ENCODE results near the gene ZNF397. TPM values are rescaled to one million over a fixed set of nuclear protein-coding genes. Genes with fewer than 3 reads are reported as not detected.
A peak's percentile ranks its signal among the peaks of the same experiment; 100 is the strongest.

Gene ZNF397
- total and polyA plus RNA-seq, 2 of the 13 experiments (the other 11 are each of a cell fraction or from before 2014, with no cell fraction given) = 4.7 to 9.4 TPM

DNA sequence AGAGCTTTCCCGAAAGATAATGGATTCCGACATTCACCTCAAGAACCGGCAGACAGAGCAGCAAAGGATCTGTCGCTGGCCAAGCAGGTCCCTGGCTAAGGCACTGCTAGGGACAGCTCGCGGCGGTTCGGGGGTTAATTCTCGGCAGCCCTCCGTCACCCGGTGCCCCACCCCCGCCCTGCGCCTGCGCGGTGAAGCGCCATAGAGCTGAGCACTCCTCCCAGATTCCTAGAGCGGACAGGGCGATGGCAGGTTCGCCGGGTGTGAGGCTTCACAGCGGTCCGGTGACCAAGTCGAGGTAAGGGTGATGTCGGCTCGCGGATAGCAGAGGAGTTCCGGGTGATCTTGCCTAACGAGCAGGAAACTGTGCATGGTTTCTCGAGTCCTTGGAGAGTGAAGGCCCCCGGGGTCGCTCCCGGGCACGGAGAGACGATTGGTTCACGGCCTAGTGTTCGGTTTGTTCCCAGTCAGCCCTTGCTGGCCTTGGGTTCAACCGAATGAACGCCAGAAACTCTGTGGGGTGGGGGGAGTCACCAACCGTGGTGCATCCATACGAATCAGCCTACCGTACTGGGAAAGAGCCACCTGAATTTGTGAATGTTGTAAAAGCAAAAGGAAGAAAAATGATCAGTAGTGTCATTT lies 49.4 kb downstream of the ZNF397 start, which contains the start of gene ZSCAN30 (continued):
- TF ChIP-seq, protein P1, sequence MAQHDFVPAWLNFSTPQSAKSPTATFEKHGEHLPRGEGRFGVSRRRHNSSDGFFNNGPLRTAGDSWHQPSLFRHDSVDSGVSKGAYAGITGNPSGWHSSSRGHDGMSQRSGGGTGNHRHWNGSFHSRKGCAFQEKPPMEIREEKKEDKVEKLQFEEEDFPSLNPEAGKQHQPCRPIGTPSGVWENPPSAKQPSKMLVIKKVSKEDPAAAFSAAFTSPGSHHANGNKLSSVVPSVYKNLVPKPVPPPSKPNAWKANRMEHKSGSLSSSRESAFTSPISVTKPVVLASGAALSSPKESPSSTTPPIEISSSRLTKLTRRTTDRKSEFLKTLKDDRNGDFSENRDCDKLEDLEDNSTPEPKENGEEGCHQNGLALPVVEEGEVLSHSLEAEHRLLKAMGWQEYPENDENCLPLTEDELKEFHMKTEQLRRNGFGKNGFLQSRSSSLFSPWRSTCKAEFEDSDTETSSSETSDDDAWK (CRISPR knock-in tag; IDR thresholded peaks at IDR 0.05) = no peak
- TF ChIP-seq ZNF749 (CRISPR knock-in tag; IDR thresholded peaks at IDR 0.05; ENCODE audit: borderline replicate concordance) = 0 out of 2 replicates have a peak, but pooled peaks have one; percentile 55
- TF ChIP-seq FOXC1 (CRISPR knock-in tag; IDR thresholded peaks at IDR 0.05; ENCODE audit: borderline replicate concordance) = peak; percentile 97
- no peak for TF ChIP-seq CCAR2 (optimal IDR thresholded peaks at IDR 0.05; ENCODE audit: low read depth, low read length)
- TF ChIP-seq KDM3A (CRISPR knock-in tag; IDR thresholded peaks at IDR 0.05; ENCODE audit: low read depth) = no peak; the same call in 1 of the 2 replicates
- peak; percentile 95 for TF ChIP-seq ZNF781 (CRISPR knock-in tag; IDR thresholded peaks at IDR 0.05; ENCODE audit: borderline replicate concordance, not compliant biosample characterization)
- no peak for TF ChIP-seq ZBTB1 (CRISPR knock-in tag; IDR thresholded peaks at IDR 0.05; ENCODE audit: borderline replicate concordance)
- no peak for TF ChIP-seq NFATC3 (CRISPR knock-in tag; IDR thresholded peaks at IDR 0.05)
- no peak for TF ChIP-seq ZNF713 (CRISPR knock-in tag; IDR thresholded peaks at IDR 0.05)
- TF ChIP-seq ZNF292 (CRISPR knock-in tag; IDR thresholded peaks at IDR 0.05; ENCODE audit: borderline replicate concordance, low read depth) = peak; percentile 35; the same call in 1 of the 2 replicates
- TF ChIP-seq DMAP1 (CRISPR knock-in tag; IDR thresholded peaks at IDR 0.05) = peak; percentile 87
- TF ChIP-seq ZIK1 (CRISPR knock-in tag; IDR thresholded peaks at IDR 0.05; ENCODE audit: borderline replicate concordance, low read depth) = no peak; the same call in 1 of the 2 replicates
- peak; percentile 96 for TF ChIP-seq ZNF235 (CRISPR knock-in tag; IDR thresholded peaks at IDR 0.05; ENCODE audit: borderline replicate concordance)
- TF ChIP-seq BRD4 (CRISPR knock-in tag; IDR thresholded peaks at IDR 0.05) = peak; percentile 92
- peak; percentile 92; the same call in 1 of the 2 replicates for TF ChIP-seq ZNF33B (CRISPR knock-in tag; IDR thresholded peaks at IDR 0.05)
- TF ChIP-seq MTERF4 (CRISPR knock-in tag; IDR thresholded peaks at IDR 0.05) = peak; percentile 85; the same call in 1 of the 2 replicates
- TF ChIP-seq, protein P2, sequence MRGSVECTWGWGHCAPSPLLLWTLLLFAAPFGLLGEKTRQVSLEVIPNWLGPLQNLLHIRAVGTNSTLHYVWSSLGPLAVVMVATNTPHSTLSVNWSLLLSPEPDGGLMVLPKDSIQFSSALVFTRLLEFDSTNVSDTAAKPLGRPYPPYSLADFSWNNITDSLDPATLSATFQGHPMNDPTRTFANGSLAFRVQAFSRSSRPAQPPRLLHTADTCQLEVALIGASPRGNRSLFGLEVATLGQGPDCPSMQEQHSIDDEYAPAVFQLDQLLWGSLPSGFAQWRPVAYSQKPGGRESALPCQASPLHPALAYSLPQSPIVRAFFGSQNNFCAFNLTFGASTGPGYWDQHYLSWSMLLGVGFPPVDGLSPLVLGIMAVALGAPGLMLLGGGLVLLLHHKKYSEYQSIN (CRISPR knock-in tag; IDR thresholded peaks at IDR 0.05; ENCODE audit: borderline replicate concordance) = 0 out of 2 replicates have a peak, but pooled peaks have one; percentile 61
- TF ChIP-seq SIN3B (IDR thresholded peaks at IDR 0.05; ENCODE audit: low read length) = peak; percentile 80
- no peak for TF ChIP-seq HNRNPUL1 (IDR thresholded peaks at IDR 0.05; ENCODE audit: low read depth, low read length)
- TF ChIP-seq ZKSCAN5 (CRISPR knock-in tag; IDR thresholded peaks at IDR 0.05) = no peak
- TF ChIP-seq PRPF4 (IDR thresholded peaks at IDR 0.05; ENCODE audit: low read depth, low read length, poor library complexity, severe bottlenecking) = peak; percentile 11
- peak; percentile 3; the same call in 1 of the 2 replicates for TF ChIP-seq CEBPG (CRISPR knock-in tag; IDR thresholded peaks at IDR 0.05)
- no peak; the same call in 1 of the 2 replicates for TF ChIP-seq ZNF720 (CRISPR knock-in tag; IDR thresholded peaks at IDR 0.05)
- 0 out of 2 replicates have a peak, but pooled peaks have one; percentile 32 for TF ChIP-seq ZNF136 (CRISPR knock-in tag; IDR thresholded peaks at IDR 0.05; ENCODE audit: low read depth)
- no peak for TF ChIP-seq ZKSCAN1 (IDR thresholded peaks at IDR 0.05; ENCODE audit: low read length)
- peak; percentile 84 for TF ChIP-seq YEATS4 (CRISPR knock-in tag; IDR thresholded peaks at IDR 0.05; ENCODE audit: borderline replicate concordance)
- TF ChIP-seq HHEX (CRISPR knock-in tag; IDR thresholded peaks at IDR 0.05) = no peak

Data from HepG2 (cell line).